ENCODE results near the gene ZNF446.

- TF ChIP-seq EZH2phosphoT487 (IDR thresholded peaks at IDR 0.05; ENCODE audit: insufficient read depth, low read depth) (no peak), EZH2 (IDR thresholded peaks at IDR 0.05; ENCODE audit: insufficient read depth, poor library complexity, severe bottlenecking) (no peak)
Observed at GRCh38 chr19:58500242-58500641, 24.1 kb downstream of the ZNF446 start.

Measured in GM23248 (cell line).